Epidermal melanocyte (primary cell): ENCODE results near the gene ORMDL2.
"Not testable (repeated sequence)": the region's sequence is repeated elsewhere in the genome, so short reads cannot be mapped to it uniquely, and the experiment has no call there.

ENCODE experiments used
- DNase-seq: peaks from one replicate; pipeline ENCODE4 v3.0.0; 2011; ENCODE audit warnings: low spot score; ENCODE audit not compliant: insufficient read length

ORMDL2 gene

GRCh38 chr12:55828357-55828756 lies 10.5 kb downstream of the ORMDL2 start:
- DNase-seq, result no peak

DNA sequence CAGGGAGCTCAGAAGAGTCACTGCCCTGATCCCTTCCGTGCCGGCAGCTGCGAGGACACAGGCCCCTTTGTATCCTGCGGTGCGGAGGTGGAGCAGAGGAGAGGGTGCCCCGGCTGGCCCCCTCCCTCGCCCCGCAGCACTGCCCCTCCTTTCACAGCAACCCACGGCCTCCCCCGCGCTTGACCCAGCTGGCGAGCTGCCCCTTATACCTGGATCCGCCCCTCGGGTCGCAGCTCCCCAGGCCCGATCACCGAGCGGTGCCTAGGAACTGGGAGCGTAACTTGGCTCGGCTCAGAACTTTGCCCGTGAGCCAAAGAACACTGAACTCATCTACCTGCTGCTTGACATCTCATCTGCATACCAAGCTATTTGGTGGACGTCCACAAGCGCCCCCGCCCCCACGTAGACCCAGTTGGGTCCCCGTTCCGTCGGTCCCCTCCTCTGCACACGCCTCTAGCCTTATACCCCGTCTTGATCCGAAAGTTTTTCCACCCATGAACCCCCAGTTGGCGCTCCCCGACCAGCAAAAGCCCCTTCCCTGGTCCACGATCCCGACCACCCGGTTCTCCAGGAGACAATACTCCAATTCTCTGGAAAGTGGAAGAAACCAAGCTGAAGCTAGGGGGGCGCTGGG lies 12.2 kb downstream of the ORMDL2 start:
- peak; percentile 47 for DNase-seq

DNA sequence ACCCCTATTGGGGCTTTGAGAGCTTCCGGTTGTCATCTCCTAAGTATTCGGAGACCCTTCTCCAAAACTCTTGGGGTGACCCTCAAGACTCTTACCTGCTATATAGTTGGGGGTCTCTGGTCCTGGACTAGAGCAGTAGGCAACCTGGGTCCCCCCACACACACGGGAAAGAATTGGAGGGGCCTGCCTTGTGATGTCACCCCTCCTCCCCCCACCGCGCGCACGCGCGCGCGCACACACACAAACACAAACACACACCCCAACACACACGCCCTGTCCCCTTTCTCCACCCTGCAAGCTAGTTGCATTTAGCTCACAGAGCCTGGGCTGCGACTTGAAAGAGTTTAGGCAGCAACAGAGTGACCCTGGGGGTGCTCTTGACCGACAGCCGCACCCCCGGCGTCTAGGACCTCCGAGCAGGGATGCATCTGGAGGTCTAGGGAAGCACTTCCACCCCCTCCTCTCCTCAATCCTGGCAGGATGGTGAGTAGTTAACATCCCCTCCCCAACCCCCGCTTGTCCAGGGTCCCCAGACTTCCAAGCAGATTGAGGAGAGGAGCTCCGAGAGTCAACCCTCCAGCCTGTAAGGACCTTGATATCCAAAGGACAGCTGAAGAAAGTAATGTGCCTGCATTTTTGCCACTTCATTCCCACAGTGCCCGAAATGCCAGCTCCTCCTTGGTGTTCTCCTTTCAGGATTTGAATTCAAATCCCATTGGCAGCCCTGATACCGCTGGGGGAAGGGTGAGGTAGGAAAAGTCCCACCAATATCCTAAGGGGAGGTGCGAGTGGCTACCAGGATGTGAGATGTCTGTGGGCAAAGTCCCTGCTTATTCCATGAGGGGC lies 13.0 kb downstream of the ORMDL2 start:
- DNase-seq, result peak; percentile 63

DNA sequence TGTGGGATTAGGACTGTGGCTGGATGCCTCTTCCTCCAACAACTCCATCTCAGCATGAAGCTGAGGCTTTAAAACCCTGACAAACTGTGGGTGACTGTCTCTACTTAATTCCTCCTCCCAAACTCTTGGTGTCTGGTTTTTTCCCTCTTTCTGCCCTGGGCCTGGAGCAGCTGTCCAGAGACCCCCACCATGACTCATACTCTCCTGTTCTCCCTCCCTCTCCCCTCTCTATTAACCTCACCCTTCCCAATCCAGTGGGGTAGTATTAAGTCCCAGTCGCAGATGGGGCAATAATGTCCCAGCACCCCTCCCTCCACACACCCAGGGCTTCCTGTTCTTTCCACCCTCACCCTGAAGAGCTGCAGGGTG lies 13.6 kb downstream of the ORMDL2 start:
- no peak for DNase-seq

- DNase-seq, result no peak
Observed at GRCh38 chr12:55833056-55833455, 15.2 kb downstream of the ORMDL2 start.

DNA sequence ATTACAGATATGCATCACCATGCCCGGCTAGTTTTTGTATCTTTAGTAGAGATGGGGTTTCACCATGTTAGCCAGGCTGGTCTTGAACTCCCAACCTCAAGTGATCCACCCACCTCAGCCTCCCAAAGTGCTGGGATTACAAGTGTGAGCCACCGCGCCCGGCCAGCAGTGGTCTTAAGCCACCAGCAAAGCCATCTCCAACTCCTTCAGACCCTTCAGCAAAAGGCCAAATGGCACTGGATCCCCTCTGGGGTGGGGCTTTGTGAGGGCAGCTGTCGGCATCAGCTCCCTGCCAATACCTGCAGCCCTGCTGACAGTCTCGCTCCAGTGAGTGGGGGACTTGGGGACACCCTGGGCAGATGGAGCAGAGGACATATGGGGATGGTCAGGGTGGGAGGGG lies 16.6 kb downstream of the ORMDL2 start:
- DNase-seq, result not testable (repeated sequence)

- DNase-seq, result no peak
Observed at GRCh38 chr12:55838361-55838760, 20.5 kb downstream of the ORMDL2 start.

GRCh38 chr12:55839345-55840140 lies 21.7 kb downstream of the ORMDL2 start:
- no peak for DNase-seq

DNA sequence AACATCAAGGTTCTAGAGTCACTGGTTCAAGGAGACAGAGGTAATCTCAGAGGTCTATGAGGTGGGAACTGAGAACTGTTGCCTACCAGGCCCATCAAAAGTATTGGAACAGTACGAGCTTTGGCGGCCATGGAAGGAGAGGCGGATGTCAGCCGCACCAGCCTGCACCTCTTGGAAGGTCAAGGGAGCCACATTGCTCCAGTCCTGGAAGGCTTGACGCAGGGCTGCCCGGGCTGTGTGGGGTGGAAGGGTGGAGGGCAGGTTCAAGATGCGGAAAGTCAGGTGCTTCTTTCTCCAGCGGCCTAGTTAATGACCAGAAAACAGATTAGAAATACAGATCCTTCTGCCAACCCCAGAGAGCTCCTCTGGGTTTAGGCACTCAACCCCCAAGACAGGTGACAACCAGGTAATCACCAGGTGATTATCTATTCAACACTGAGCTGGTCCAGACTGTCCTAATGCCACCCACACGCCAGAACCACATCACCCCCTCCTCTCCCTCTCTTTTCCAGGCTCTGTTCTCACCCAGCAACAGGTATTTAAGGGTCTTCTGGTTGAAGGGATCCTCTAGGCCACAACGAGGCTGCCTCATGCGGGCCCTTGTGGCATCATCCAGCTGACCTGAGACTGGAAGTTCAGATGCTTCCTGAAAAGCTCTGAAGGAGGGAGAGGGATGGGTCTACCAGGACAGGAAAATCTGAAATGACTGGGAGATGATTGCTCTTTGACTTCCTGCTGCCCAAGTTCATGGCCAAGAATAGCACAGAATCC lies 22.9 kb downstream of the ORMDL2 start:
- DNase-seq, result no peak

DNA sequence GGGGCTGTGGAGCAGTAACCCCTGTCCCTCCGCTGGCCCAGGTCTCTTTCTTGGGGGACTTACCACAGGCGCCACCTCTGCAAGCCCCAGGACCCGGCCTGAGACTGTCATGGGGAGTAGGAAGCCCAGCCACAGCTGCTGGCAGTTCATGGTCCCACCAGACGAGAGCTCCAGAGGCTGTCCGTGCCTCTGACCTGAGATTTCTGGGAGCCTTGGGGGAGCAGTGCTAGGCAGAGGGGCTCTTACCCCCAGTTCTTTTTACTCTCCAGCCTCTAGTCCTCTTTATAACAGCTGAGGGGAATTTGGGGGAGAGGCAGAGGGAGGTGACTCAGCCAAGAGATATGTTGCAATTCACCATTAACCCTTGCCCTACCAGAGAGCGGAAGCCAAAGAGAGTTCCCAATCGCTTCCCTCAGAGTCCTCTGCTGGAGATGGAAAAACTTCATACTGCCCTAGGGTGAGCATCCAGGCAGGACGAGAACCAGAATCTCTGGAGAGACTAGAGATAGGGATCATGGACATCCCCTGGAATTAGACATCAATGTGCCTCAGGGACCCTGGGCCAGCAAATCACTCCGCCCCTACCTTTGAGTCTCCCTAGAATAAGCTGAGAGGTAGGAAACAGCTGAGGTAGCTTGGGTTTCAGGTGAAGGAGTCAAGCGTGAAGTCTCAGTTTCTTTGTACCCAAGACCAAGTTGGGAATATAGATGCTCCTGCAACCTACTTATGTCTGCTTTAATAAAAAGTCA lies 25.0 kb downstream of the ORMDL2 start, which contains the start of gene MMP19:
Gene MMP19 (minus strand): TSS at position 256 of the 749 bp plus-strand sequence. CDS start 106 bp downstream, at position 150.
- no peak for DNase-seq

DNA sequence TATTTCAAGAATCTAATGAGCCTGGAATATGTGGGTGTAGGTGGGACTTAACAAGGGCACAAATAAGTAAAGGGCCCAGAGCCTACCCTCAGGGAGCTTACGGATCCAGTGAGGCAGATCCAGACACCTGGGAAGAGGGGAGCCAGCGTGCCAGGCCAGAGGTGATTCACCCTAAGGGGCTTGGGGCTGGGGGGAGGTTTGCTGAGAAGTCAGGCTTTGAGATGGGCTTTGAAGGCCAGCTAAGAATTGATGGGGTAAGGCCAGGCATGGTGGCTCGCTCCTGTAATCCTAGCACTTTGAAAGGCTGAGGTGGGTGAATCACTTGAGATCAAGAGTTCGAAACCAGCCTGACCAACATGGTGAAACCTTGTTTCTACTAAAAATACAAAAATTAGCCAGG lies 25.6 kb downstream of the ORMDL2 start:
- DNase-seq, result no peak

DNA sequence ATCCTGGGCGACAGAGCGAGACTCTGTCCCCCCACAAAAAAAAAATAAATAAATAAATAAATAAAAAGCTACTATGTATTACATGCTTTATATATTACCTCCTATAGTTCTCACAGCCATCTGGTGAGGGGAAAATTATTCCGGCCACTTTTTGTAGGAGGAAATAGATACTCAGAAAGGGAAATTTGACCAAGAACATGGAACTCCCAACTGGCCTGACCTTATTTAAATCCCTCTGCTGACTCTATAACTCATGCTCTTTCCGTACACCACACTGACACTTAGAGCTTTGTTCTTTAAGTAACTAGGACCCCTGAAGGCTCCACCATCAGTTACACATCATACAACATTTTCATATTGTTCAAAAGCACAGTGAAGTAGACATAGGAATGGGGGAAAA lies 27.1 kb downstream of the ORMDL2 start:
- no peak for DNase-seq

GRCh38 chr12:55845361-55845760 lies 27.5 kb downstream of the ORMDL2 start:
- no peak for DNase-seq

DNA sequence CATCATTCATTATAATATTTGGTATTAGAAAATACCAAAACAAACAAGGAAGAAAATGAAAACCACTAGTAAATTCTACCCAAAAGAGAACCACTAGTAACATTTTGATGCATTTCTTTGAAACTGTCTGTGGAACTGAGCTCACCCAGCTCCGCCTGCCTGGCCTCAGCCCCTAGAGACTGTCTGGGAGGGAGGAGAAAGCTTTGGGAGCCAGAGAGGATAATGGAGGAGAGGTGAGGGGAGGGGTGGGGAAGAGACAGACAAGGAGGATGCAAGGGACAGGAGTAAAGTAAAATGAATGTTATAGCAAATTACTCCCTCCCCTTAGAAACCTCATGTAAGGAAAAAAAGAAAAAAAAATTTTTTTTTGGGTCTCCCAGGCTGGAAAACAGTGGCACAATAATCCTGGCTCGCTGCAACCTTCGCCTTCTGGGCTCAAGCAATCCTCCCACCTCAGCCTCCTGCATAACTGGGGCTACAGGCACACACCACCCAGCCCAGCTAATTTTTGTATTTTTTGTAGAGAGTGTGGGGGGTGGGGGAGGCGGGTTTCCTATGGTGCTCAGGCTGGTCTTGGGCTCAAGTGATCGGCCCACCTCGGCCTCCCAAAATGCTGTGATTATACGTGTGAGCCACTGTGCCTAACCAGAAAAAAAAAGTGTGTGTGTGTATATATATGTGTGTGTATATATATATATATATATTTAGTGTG lies 28.1 kb downstream of the ORMDL2 start:
- no peak for DNase-seq

DNA sequence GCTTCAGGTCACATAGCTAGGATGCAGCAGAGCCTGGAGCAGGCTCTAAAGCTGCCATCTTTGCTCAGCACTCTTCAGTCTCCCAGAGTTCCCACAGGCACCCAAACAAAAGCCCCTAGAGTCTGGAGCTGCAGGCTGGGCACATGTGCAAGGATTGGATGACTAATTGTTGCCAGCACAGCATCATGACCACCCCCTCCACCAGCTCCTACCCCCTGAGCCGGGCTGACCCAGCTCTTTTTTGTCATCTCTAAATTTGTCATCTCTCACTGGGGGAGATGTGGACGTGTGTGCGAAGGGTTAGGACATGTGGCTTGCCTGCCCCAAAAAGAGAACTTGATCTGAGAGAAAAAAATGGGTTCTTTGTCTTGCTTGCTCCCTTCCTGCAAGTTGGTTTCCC lies 29.2 kb downstream of the ORMDL2 start:
- no peak for DNase-seq

DNA sequence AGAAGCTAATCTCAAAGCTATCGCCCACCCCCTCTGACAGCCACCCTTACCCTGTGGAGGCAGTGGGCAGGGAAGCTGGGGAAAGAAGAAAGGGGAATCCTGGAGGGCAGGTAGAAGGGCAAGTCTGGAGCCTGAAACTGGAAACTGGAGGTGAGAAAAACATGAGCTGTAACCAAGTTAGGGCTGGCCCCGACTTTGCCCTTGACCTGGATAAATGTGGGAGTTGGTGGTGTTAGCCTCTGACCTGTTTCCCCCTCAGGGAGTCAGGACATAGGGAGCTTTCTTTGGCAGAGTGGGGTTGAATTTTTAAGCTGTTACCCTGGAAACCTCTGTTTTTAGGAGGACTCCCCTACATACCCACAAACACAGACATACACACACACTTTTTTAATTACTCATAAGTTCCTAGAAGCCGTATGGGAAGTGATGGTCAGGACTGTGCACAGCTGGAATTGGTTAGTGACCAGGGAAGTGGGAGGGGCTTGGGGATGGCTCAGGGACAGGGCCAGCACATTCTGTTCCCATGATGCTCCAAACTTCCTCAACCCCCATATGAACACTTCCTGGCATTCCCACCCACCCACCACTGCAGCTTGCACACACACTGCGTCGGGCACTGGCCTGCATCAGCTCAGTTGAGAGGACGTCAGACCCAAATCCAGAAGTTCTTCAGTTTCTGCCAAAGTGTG lies 29.9 kb downstream of the ORMDL2 start:
- no peak for DNase-seq

DNA sequence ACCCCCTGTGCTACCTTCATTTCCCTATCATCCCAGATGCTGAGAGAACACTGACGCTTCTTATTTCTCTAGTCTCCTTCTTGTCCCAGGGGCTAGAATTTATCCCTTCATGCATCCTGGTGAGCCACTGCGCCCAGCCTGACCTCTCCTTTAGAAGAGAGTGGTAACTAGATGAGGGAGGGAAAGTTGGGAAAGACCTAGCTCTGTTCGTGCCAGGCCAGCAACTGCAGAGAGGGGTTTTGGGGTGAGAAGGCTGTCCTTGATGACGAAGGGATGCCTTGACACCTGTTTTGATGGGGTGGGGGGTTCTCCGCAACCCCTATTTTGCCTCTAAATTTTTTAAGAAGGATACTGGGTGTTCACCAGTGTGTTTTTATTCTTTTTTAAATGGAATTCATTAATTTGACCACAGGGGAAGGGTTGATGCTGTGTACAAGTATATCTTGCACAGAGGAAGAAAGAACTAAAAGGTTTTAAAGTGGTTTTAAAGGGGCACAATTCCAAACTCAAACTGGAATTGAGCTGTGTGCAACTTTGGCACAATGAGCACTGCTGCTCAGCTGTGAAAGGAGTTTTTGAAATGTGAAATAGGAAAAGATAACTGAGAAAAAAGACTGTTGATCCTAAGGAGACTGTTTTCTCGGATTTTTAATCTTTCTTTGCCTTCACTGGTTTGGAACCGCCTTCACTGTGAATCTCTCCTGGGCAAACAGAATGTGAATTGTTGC lies 31.9 kb downstream of the ORMDL2 start:
- DNase-seq, result no peak

DNA sequence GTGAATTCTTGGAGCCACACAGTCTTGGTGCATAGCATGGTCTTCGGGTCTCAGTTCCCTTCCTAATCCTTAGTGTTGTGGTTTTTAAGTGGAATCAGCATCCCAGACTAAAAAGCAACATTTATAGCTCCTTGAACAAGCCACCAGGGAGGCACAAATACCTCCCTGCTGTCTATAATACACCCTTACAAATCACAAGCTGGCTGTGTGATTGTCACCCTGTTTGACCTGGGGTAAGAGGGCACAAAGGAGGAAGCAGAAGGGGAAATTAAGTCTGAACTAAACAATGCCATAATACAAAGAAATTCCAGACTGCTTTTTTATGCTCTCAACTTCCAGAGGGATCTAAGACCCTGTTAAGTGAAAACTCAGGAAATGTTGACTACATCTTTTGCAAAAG lies 32.6 kb downstream of the ORMDL2 start:
- no peak for DNase-seq

DNA sequence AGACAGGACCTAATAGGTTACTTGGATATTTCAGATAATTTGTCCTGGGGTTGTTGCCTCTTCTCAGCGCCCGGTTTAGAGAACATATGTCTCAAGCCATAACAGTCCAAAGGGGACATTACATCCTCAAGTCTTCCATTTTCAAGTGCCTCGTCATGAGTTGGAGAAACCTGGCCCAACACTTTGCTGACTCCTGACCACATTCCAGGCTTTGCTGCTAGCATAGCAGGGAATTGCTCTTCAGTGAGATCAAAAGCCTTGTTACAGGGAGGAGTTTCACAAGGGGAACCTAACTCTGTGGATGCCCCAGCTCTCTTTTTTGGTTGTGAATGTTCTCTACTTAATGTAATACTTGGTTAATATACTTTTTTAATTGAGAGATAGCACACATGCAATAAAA lies 33.1 kb downstream of the ORMDL2 start:
- no peak for DNase-seq
